Osteocyte (in vitro differentiated cells): Measurements from ENCODE around the gene NCR3LG1. TPM values are rescaled to one million over a fixed set of nuclear protein-coding genes. Genes with fewer than 3 reads are reported as not detected.

Source experiments
- DNase-seq: peaks from one replicate; pipeline ENCODE4 v3.0.0; 2021; ENCODE audit warnings: mixed read lengths; ENCODE audit not compliant: unreplicated experiment; ENCODE audit errors: extremely low spot score
- H3K27ac Mint-ChIP-seq: one replicate; pipeline ENCODE4 v1.8.0; 2021; ENCODE audit warnings: mild to moderate bottlenecking, mixed read lengths; ENCODE audit not compliant: unreplicated experiment
- H3K27me3 Mint-ChIP-seq: one replicate; pipeline ENCODE4 v1.8.0; 2021; ENCODE audit warnings: mixed read lengths; ENCODE audit not compliant: unreplicated experiment
- H3K36me3 Mint-ChIP-seq: one replicate; pipeline ENCODE4 v1.8.0; 2021; ENCODE audit warnings: mixed read lengths; ENCODE audit not compliant: unreplicated experiment
- H3K4me1 Mint-ChIP-seq: one replicate; pipeline ENCODE4 v1.8.0; 2021; ENCODE audit warnings: mixed read lengths; ENCODE audit not compliant: unreplicated experiment
- H3K4me3 Mint-ChIP-seq: one replicate; pipeline ENCODE4 v1.8.0; 2021; ENCODE audit warnings: mild to moderate bottlenecking, moderate library complexity, mixed read lengths; ENCODE audit not compliant: unreplicated experiment
- H3K9me3 Mint-ChIP-seq: one replicate; pipeline ENCODE4 v1.8.0; 2021; ENCODE audit warnings: mixed read lengths; ENCODE audit not compliant: unreplicated experiment
- CTCF ChIP-seq: fragments of 200-600 bp; sonication (generic); IDR thresholded peaks from 2 replicates; pipeline ENCODE4 v1.5.0; 2021; ENCODE audit warnings: antibody characterized with exemption, mild to moderate bottlenecking, moderate library complexity
- total RNA-seq: library from RNA; stranded (reverse); gene quantifications from 2 replicates; pipeline ENCODE4 v1.2.1, GENCODE V29; 2021

NCR3LG1 gene
- total RNA-seq, 1 donor from 2014 or later, result 7.5 TPM

GRCh38 chr11:17406082-17406817 is 54.6 kb downstream of the NCR3LG1 start:
- Mint-ChIP-seq H3K4me3 (no peak overlapping the region), H3K9me3 (no peaks in the 10 kb centered on the region), H3K36me3 (no peaks in the 10 kb centered on the region), H3K4me1 (peaks cover 7% of the 10 kb centered on the region), H3K27ac (no peak overlapping the region), H3K27me3 (peaks cover 4% of the 10 kb centered on the region)
- TF ChIP-seq CTCF, result no peak
- no peak for DNase-seq

GRCh38 chr11:17406818-17407149 is 55.2 kb downstream of the NCR3LG1 start:
- no peak overlapping the region for H3K27ac Mint-ChIP-seq
- no peaks in the 10 kb centered on the region for H3K36me3 Mint-ChIP-seq
- no peak for TF ChIP-seq CTCF
- H3K4me1 Mint-ChIP-seq, result peaks cover 7% of the 10 kb centered on the region
- no peak for DNase-seq
- H3K4me3 Mint-ChIP-seq, result no peak overlapping the region
- no peaks in the 10 kb centered on the region for H3K9me3 Mint-ChIP-seq
- peaks cover 4% of the 10 kb centered on the region for H3K27me3 Mint-ChIP-seq

GRCh38 chr11:17407575-17407974 is 56.0 kb downstream of the NCR3LG1 start:
- Mint-ChIP-seq H3K4me1 (peaks cover 7% of the 10 kb centered on the region), H3K27ac (no peak overlapping the region), H3K4me3 (no peak overlapping the region), H3K36me3 (no peaks in the 10 kb centered on the region), H3K9me3 (no peaks in the 10 kb centered on the region), H3K27me3 (peaks cover 4% of the 10 kb centered on the region)
- TF ChIP-seq CTCF, result no peak
- DNase-seq, result no peak

GRCh38 chr11:17408026-17408425 is 56.4 kb downstream of the NCR3LG1 start:
- Mint-ChIP-seq H3K4me1 (peaks cover 7% of the 10 kb centered on the region), H3K27me3 (peaks cover 6% of the 10 kb centered on the region), H3K4me3 (no peak overlapping the region), H3K36me3 (no peaks in the 10 kb centered on the region), H3K9me3 (no peaks in the 10 kb centered on the region), H3K27ac (no peak overlapping the region)
- no peak for TF ChIP-seq CTCF
- DNase-seq, result no peak

- Mint-ChIP-seq H3K27ac (no peak overlapping the region), H3K36me3 (no peaks in the 10 kb centered on the region), H3K9me3 (no peaks in the 10 kb centered on the region), H3K4me3 (no peak overlapping the region), H3K27me3 (peaks cover 9% of the 10 kb centered on the region), H3K4me1 (peaks cover 7% of the 10 kb centered on the region)
- no peak for TF ChIP-seq CTCF
- DNase-seq, result no peak
Measured at GRCh38 chr11:17408641-17409040, 57.0 kb downstream of the NCR3LG1 start.
